H1 (cell line): Measurements from ENCODE around the gene FOXL3. TPM values are rescaled to one million over a fixed set of nuclear protein-coding genes. Genes with fewer than 3 reads are reported as not detected.

Experiments used
- polyA plus RNA-seq, 7 experiments: library from polyadenylated mRNA; depleted of rRNA in 3 of 7; stranded (reverse) in 5 of 7; unstranded in 2 of 7; fragments of >200 nt in 5 of 7; fragments of 200-250 nt in 2 of 7; gene quantifications; 1 replicate in 5 of 7; 2 replicates in 1 of 7; 4 replicates in 1 of 7; pipeline versions ENCODE4 v1.2.1 to v1.2.3, GENCODE V29; 2011 to 2013; ENCODE audit warnings: missing spikeins in 2 of 7, mixed read lengths in 2 of 7
- total RNA-seq: library from RNA; stranded (reverse); fragmentation: NEBNext Ultra II Directional; extraction: Animal tissue kit (Norgen Biotek cat#: 25700); gene quantifications from 2 replicates; pipeline ENCODE4 v1.2.1, GENCODE V29; 2021

FOXL3 gene
- total and polyA plus RNA-seq, 2 of the 8 experiments (the other 6 are each of a cell fraction or from before 2014, with no cell fraction given): not detected

Other genes with a start within 250 kb of the FOXL3 start
- 34.7 and 34.8 TPM in 2 replicates for gene FAM20C, start 97.6 kb upstream of the FOXL3 start, total RNA-seq
- 9.5 and 13.9 TPM in 2 replicates for gene FAM20C, start 97.6 kb upstream of the FOXL3 start, polyA plus RNA-seq (2011; rRNA removed)
- gene PDGFA, start 229.7 kb downstream of the FOXL3 start, total RNA-seq: 38.0 and 43.0 TPM in 2 replicates
- gene PDGFA, start 229.7 kb downstream of the FOXL3 start, polyA plus RNA-seq (2011; rRNA removed): 21.1 and 22.3 TPM in 2 replicates